ENCODE measurements around the gene CXCL1.

DNA sequence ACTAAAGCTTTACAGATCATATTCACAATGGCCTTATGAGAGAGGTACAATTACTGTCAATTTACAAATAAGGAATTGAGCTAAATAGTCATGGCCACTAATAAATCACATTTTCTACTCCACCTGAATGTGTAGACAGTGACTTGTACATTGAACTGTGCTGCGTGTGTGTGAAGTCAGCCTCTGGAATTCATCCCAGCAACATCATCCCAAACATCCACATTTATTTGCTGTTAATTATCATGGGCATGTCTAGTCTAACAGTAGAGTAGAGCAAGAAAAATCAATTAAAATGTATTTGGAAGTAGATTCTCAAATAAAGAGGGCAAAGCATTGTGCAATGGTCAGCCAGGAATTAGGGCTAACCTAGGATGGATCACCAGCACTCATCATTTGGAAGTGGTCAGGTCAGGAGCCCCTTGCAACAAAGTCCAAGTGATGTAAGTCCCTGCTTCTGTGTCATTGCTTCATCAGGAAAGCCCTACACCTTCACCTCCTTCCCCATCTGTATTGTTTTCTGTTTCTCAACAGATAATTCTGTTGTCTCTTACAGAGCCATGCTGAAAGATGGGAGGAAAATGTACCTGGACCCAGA is 20.9 kb upstream of the CXCL1 start:
- TF ChIP-seq, protein P1, sequence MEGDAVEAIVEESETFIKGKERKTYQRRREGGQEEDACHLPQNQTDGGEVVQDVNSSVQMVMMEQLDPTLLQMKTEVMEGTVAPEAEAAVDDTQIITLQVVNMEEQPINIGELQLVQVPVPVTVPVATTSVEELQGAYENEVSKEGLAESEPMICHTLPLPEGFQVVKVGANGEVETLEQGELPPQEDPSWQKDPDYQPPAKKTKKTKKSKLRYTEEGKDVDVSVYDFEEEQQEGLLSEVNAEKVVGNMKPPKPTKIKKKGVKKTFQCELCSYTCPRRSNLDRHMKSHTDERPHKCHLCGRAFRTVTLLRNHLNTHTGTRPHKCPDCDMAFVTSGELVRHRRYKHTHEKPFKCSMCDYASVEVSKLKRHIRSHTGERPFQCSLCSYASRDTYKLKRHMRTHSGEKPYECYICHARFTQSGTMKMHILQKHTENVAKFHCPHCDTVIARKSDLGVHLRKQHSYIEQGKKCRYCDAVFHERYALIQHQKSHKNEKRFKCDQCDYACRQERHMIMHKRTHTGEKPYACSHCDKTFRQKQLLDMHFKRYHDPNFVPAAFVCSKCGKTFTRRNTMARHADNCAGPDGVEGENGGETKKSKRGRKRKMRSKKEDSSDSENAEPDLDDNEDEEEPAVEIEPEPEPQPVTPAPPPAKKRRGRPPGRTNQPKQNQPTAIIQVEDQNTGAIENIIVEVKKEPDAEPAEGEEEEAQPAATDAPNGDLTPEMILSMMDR (IDR thresholded peaks at IDR 0.05; ENCODE audit: low read length), result no peak
- TF ChIP-seq EZH2 (optimal IDR thresholded peaks at IDR 0.05; ENCODE audit: low read depth, low read length), result no peak
